Neuron (in vitro differentiated cells): ENCODE measurements around the gene PKNOX2.

Experiments used
- H2AFZ ChIP-seq: one replicate; pipeline ENCODE4 v1.6.1; 2013; ENCODE audit warnings: low read depth, mild to moderate bottlenecking, inconsistent platforms, low read length, moderate library complexity
- H3K27me3 ChIP-seq: one replicate; pipeline ENCODE4 v1.6.1; 2013; ENCODE audit warnings: low read length; ENCODE audit not compliant: insufficient read depth
- H3K36me3 ChIP-seq: one replicate; pipeline ENCODE4 v1.6.1; 2013; ENCODE audit warnings: low read length; ENCODE audit not compliant: insufficient read depth
- H3K4me1 ChIP-seq: one replicate; pipeline ENCODE4 v1.6.1; 2013; ENCODE audit warnings: low read length; ENCODE audit not compliant: insufficient read depth
- H3K4me3 ChIP-seq: 2 replicates; pipeline ENCODE4 v1.5.1; 2013; ENCODE audit warnings: mild to moderate bottlenecking, low read length, moderate library complexity
- H3K9me3 ChIP-seq: one replicate; pipeline ENCODE4 v1.6.1; 2013; ENCODE audit warnings: low read length

The PKNOX2 gene

GRCh38 chr11:125337836-125338834 lies 173.6 kb downstream of the PKNOX2 start:
- H3K9me3 ChIP-seq: no peaks in the 10 kb centered on the region
- H2AFZ ChIP-seq: no peak overlapping the region
- peaks cover 40% of the 10 kb centered on the region for H3K4me1 ChIP-seq
- H3K4me3 ChIP-seq: no peak overlapping the region
- no peaks in the 10 kb centered on the region for H3K27me3 ChIP-seq
- H3K36me3 ChIP-seq: no peaks in the 10 kb centered on the region

GRCh38 chr11:125338886-125339811 lies 174.6 kb downstream of the PKNOX2 start:
- Histone ChIP-seq H3K4me1 (peaks cover 48% of the 10 kb centered on the region), H3K27me3 (no peaks in the 10 kb centered on the region), H2AFZ (no peak overlapping the region), H3K9me3 (no peaks in the 10 kb centered on the region), H3K4me3 (no peak overlapping the region), H3K36me3 (no peaks in the 10 kb centered on the region)

GRCh38 chr11:125341676-125342075 lies 177.1 kb downstream of the PKNOX2 start:
- Histone ChIP-seq H3K4me3 (no peak overlapping the region), H2AFZ (no peak overlapping the region), H3K27me3 (no peaks in the 10 kb centered on the region), H3K4me1 (peaks cover 54% of the 10 kb centered on the region), H3K9me3 (no peaks in the 10 kb centered on the region), H3K36me3 (no peaks in the 10 kb centered on the region)

- Histone ChIP-seq H3K9me3 (no peaks in the 10 kb centered on the region), H3K4me3 (no peak overlapping the region), H3K27me3 (no peaks in the 10 kb centered on the region), H2AFZ (no peak overlapping the region), H3K4me1 (peaks cover 61% of the 10 kb centered on the region), H3K36me3 (no peaks in the 10 kb centered on the region)
These were observed 177.9 kb downstream of the PKNOX2 start for GRCh38 chr11:125342281-125342930.

GRCh38 chr11:125343086-125343717 lies 178.7 kb downstream of the PKNOX2 start:
- Histone ChIP-seq H2AFZ (no peak overlapping the region), H3K4me3 (no peak overlapping the region), H3K36me3 (no peaks in the 10 kb centered on the region), H3K27me3 (no peaks in the 10 kb centered on the region), H3K9me3 (no peaks in the 10 kb centered on the region), H3K4me1 (peaks cover 67% of the 10 kb centered on the region)

- no peaks in the 10 kb centered on the region for H3K36me3 ChIP-seq
- no peak overlapping the region for H2AFZ ChIP-seq
- H3K4me3 ChIP-seq: no peak overlapping the region
- H3K9me3 ChIP-seq: no peaks in the 10 kb centered on the region
- peaks cover 68% of the 10 kb centered on the region for H3K4me1 ChIP-seq
- H3K27me3 ChIP-seq: no peaks in the 10 kb centered on the region
These were observed 179.2 kb downstream of the PKNOX2 start for GRCh38 chr11:125343718-125344131.

- no peaks in the 10 kb centered on the region for H3K9me3 ChIP-seq
- peaks cover 68% of the 10 kb centered on the region for H3K4me1 ChIP-seq
- H3K4me3 ChIP-seq: no peak overlapping the region
These were observed 180.4 kb downstream of the PKNOX2 start for GRCh38 chr11:125344846-125345420.

GRCh38 chr11:125345421-125346178 lies 181.0 kb downstream of the PKNOX2 start:
- Histone ChIP-seq H3K27me3 (no peaks in the 10 kb centered on the region), H3K36me3 (no peaks in the 10 kb centered on the region), H3K9me3 (no peaks in the 10 kb centered on the region), H2AFZ (no peak overlapping the region), H3K4me3 (no peak overlapping the region), H3K4me1 (peaks cover 71% of the 10 kb centered on the region)

More at GRCh38 chr11:125344846-125345420, 180.4 kb downstream of the PKNOX2 start:
- no peaks in the 10 kb centered on the region for H3K36me3 ChIP-seq
- no peak overlapping the region for H2AFZ ChIP-seq
- no peaks in the 10 kb centered on the region for H3K27me3 ChIP-seq

GRCh38 chr11:125346179-125346530 lies 181.6 kb downstream of the PKNOX2 start:
- Histone ChIP-seq H3K27me3 (no peaks in the 10 kb centered on the region), H3K4me1 (peaks cover 72% of the 10 kb centered on the region), H3K9me3 (no peaks in the 10 kb centered on the region), H2AFZ (no peak overlapping the region), H3K4me3 (no peak overlapping the region), H3K36me3 (no peaks in the 10 kb centered on the region)

- Histone ChIP-seq H3K9me3 (no peaks in the 10 kb centered on the region), H3K4me3 (no peak overlapping the region), H3K4me1 (peaks cover 72% of the 10 kb centered on the region), H3K36me3 (no peaks in the 10 kb centered on the region), H2AFZ (no peak overlapping the region), H3K27me3 (no peaks in the 10 kb centered on the region)
These were observed 182.2 kb downstream of the PKNOX2 start for GRCh38 chr11:125346565-125347260.

- Histone ChIP-seq H2AFZ (no peak overlapping the region), H3K9me3 (no peaks in the 10 kb centered on the region), H3K4me1 (peaks cover 71% of the 10 kb centered on the region), H3K27me3 (no peaks in the 10 kb centered on the region), H3K4me3 (no peak overlapping the region), H3K36me3 (no peaks in the 10 kb centered on the region)
These were observed 182.7 kb downstream of the PKNOX2 start for GRCh38 chr11:125347261-125347585.
